KG1 (cell line): ENCODE measurements around the gene GNMT.
"Not testable (repeated sequence)": the region's sequence is repeated elsewhere in the genome, so short reads cannot be mapped to it uniquely, and the experiment has no call there.

ENCODE experiments used
- DNase-seq: peaks from one replicate; lab custom pipeline; 2025; lab: John Stamatoyannopoulos, UW

The GNMT gene

GRCh38 chr6:42978487-42978838 lies 17.9 kb downstream of the GNMT start:
- no peak for DNase-seq

GRCh38 chr6:42978839-42979522 lies 18.4 kb downstream of the GNMT start, which contains the start of gene PEX6:
Gene PEX6, minus strand, starts transcription at chr6:42979181. Its CDS starts 31 bp downstream, at chr6:42979150.
- peak; percentile 84 for DNase-seq

GRCh38 chr6:42979523-42980177 lies 19.1 kb downstream of the GNMT start:
- DNase-seq = no peak

- no peak for DNase-seq
Observed at GRCh38 chr6:42981836-42982235, 21.3 kb downstream of the GNMT start.

GRCh38 chr6:42984001-42984923 lies 23.7 kb downstream of the GNMT start, which contains the start of gene PPP2R5D:
Gene PPP2R5D, plus strand, starts transcription at chr6:42984570. Its CDS starts 108 bp downstream, at chr6:42984678.
- peak; percentile 98 for DNase-seq

- no peak for DNase-seq
Observed at GRCh38 chr6:42984924-42985475, 24.4 kb downstream of the GNMT start.

- no peak for DNase-seq
Observed at GRCh38 chr6:42987533-42988451, 27.2 kb downstream of the GNMT start.

- no peak for DNase-seq
Observed at GRCh38 chr6:42988486-42989020, 28.0 kb downstream of the GNMT start.

GRCh38 chr6:42989923-42990322 lies 29.4 kb downstream of the GNMT start:
- DNase-seq = no peak

- DNase-seq = no peak
Observed at GRCh38 chr6:42993445-42993844, 32.9 kb downstream of the GNMT start.

- no peak for DNase-seq
Observed at GRCh38 chr6:42996513-42996912, 36.0 kb downstream of the GNMT start.

- not testable (repeated sequence) for DNase-seq
Observed at GRCh38 chr6:42998205-42998604, 37.7 kb downstream of the GNMT start.

- DNase-seq = no peak
Observed at GRCh38 chr6:43001843-43002242, 41.3 kb downstream of the GNMT start.

GRCh38 chr6:43005844-43006243 lies 45.3 kb downstream of the GNMT start:
- DNase-seq = no peak

GRCh38 chr6:43006251-43006650 lies 45.7 kb downstream of the GNMT start:
- DNase-seq = no peak

- no peak for DNase-seq
Observed at GRCh38 chr6:43007126-43007525, 46.6 kb downstream of the GNMT start.

GRCh38 chr6:43009124-43009523 lies 48.6 kb downstream of the GNMT start:
- DNase-seq = no peak

- no peak for DNase-seq
Observed at GRCh38 chr6:43011207-43011606, 50.7 kb downstream of the GNMT start.

GRCh38 chr6:43012364-43012763 lies 51.8 kb downstream of the GNMT start:
- DNase-seq = no peak

GRCh38 chr6:43013097-43013842 lies 52.7 kb downstream of the GNMT start:
- DNase-seq = no peak
